ENCODE results near the gene PFKFB2.

The PFKFB2 gene

DNA sequence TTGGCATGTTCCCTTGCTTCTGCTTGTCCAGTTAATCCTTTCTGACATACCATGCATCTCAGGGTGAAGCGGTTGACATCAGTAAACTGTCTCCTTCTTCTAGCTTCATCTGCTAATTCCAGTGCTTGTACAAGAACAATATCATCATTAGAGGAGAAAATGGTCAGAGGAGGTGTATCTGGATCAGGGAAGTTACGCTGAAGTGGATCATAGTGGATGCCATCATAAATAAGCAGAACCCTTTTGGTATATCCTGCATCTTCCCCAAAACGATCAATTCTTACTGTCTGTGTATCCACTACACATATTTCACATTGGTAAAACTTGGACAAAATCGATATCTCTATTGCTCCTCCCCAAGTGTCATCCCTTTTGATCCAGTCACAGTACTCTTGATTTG is 4.0 kb upstream of the PFKFB2 start:
- Mint-ChIP-seq H3K4me3 (peak overlapping the region; percentile 96 to 100 (median 98)), H3K27ac (peak overlapping the region; percentile 90 to 99 (median 99)), H3K36me3 (ENCODE audit: low read depth) (peaks cover 31% of the 10 kb centered on the region), H3K27me3 (ENCODE audit: low read depth) (no peaks in the 10 kb centered on the region), H3K4me1 (peaks cover 54% of the 10 kb centered on the region), H3K9me3 (no peaks in the 10 kb centered on the region)
- TF ChIP-seq, protein P1, sequence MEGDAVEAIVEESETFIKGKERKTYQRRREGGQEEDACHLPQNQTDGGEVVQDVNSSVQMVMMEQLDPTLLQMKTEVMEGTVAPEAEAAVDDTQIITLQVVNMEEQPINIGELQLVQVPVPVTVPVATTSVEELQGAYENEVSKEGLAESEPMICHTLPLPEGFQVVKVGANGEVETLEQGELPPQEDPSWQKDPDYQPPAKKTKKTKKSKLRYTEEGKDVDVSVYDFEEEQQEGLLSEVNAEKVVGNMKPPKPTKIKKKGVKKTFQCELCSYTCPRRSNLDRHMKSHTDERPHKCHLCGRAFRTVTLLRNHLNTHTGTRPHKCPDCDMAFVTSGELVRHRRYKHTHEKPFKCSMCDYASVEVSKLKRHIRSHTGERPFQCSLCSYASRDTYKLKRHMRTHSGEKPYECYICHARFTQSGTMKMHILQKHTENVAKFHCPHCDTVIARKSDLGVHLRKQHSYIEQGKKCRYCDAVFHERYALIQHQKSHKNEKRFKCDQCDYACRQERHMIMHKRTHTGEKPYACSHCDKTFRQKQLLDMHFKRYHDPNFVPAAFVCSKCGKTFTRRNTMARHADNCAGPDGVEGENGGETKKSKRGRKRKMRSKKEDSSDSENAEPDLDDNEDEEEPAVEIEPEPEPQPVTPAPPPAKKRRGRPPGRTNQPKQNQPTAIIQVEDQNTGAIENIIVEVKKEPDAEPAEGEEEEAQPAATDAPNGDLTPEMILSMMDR (IDR thresholded peaks at IDR 0.05; ENCODE audit: unreplicated experiment in 3 of 3): no peak

DNA sequence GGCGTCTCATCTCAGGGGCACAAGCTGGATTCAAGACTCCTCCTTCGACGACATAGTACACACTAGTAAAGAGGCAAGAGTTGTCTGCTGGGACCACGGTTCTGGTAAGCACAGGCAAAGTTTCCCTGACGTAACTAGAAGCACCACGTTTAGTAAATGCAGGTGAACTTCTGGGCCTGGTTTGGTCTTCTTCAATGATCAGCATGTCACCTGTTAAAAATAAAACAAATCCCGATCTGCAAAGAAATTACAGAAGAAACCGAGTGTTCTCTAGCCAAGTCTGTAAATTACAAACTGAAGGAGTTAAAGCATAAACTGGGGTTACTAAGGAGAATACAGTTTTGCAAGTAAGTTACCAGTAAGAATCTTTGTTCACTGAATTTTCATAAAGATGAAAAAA is 3.6 kb upstream of the PFKFB2 start:
- peaks cover 55% of the 10 kb centered on the region for H3K4me1 Mint-ChIP-seq
- peak overlapping the region; percentile 90 to 99 (median 99) for H3K27ac Mint-ChIP-seq
- no peaks in the 10 kb centered on the region for H3K9me3 Mint-ChIP-seq
- peaks cover 29% of the 10 kb centered on the region for H3K36me3 Mint-ChIP-seq (ENCODE audit: low read depth)
- TF ChIP-seq, protein P1 (IDR thresholded peaks at IDR 0.05; ENCODE audit: unreplicated experiment in 3 of 3): no peak
- H3K27me3 Mint-ChIP-seq (ENCODE audit: low read depth): no peaks in the 10 kb centered on the region
- H3K4me3 Mint-ChIP-seq: peak overlapping the region; percentile 96 to 100 (median 98)

DNA sequence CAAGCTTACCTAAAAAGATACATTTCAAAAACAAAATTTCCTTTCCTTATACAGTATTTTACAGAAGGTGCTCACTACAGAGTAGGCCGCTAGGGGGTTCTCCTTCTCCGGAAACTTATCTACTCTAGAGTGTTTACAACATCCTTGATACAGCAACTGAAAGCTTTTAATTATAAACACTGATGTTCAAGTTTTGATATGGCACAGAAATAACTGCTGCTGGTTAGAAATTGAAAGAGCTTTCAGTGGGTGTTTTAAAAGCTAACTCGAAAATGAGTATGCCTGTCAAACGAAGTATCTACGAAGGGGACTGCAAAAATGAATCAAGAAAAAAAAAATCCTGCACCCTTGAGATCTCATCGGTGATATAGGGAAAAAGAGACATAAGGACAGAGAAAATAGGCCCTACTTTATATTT is 3.1 kb upstream of the PFKFB2 start:
- H3K9me3 Mint-ChIP-seq: no peaks in the 10 kb centered on the region
- peak overlapping the region; percentile 96 to 100 (median 98) for H3K4me3 Mint-ChIP-seq
- TF ChIP-seq, protein P1 (IDR thresholded peaks at IDR 0.05; ENCODE audit: unreplicated experiment in 3 of 3): peak; percentile 82 to 88 (median 85)
- H3K27me3 Mint-ChIP-seq (ENCODE audit: low read depth): no peaks in the 10 kb centered on the region
- peaks cover 26% of the 10 kb centered on the region for H3K36me3 Mint-ChIP-seq (ENCODE audit: low read depth)
- peaks cover 60% of the 10 kb centered on the region for H3K4me1 Mint-ChIP-seq
- H3K27ac Mint-ChIP-seq: peak overlapping the region; percentile 90 to 99 (median 99)

DNA sequence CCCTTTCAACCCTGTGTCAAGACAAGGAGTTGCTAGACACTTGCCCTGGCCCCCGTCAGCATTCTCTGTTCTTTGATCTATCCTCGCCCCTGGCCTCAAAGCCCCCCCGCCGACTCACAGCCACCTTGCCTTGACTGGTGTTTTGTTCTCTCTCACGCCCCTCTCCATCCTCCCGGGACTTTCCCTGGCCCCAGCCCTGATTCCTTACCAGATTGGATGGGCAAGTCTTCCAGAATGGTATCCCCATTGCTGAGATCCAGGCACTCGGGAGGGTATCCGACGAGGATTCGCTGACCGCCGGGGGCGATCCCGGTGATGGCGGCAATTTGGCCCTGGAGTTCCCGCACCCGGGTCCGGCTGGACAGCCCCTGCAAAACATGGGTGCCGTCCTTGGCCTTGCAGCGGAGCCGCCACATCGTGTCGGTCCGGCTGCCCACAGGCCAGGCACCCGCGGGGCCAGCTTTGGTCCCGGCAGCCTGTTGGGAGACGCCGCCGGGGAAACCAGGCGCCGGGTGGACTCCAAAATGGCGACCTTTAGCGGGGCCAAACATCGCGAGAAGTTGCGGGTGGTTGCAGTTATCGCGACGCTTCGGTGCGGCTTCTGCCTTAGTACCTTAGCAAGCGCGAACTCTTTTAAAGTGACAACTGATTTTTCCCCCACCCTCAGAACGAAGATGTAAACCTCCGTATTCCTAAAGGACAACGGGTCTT is 2.4 kb upstream of the PFKFB2 start:
- TF ChIP-seq, protein P1 (IDR thresholded peaks at IDR 0.05; ENCODE audit: unreplicated experiment in 3 of 3): no peak
- H3K9me3 Mint-ChIP-seq: no peaks in the 10 kb centered on the region
- peaks cover 22% of the 10 kb centered on the region for H3K36me3 Mint-ChIP-seq (ENCODE audit: low read depth)
- H3K4me1 Mint-ChIP-seq: peaks cover 59% of the 10 kb centered on the region
- peak overlapping the region; percentile 90 to 99 (median 99) for H3K27ac Mint-ChIP-seq
- peak overlapping the region; percentile 96 to 100 (median 98) for H3K4me3 Mint-ChIP-seq
- no peaks in the 10 kb centered on the region for H3K27me3 Mint-ChIP-seq (ENCODE audit: low read depth)

DNA sequence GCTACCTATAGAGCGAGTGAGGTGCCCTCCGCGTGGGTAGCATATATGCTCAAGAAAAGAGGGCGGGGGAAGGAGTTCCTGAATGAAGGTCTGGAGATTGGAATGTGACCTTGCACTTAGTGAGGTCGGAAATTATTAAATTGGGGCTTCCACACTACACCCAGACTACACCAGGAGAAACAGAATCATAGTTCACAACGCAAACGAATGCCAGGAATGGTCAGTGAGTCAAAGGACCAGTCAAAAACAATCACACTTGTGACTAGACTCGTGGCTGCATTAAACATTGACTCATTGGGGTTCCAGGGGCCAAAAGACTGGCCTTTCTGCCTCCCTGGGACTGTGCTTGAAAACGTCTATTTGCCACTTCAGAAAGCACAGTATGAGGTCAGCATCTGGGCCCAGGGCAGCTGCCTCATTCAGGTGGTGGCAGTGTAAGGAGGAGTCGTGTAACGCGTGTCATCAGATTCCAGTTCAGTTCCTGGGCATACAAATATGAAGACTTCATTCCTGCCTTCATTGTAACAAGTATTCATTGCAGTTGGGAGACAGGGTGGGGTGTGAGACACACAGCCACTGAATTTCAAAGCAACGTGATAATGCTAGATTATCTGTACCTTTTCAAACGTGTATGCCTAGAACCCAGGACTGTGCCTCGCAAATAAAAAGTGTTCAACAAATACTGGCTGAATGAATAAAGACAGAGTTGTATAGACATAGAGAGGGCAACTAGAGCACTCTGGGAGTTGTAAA is 1.7 kb upstream of the PFKFB2 start, which contains the start of gene YOD1:
Gene YOD1, minus strand, starts transcription at position 18 of the 753 bp plus-strand sequence. CDS start 178 bp downstream, outside the sequence.
- TF ChIP-seq, protein P1 (IDR thresholded peaks at IDR 0.05; ENCODE audit: unreplicated experiment in 3 of 3): no peak
- Mint-ChIP-seq H3K27me3 (ENCODE audit: low read depth) (no peaks in the 10 kb centered on the region), H3K4me1 (peaks cover 57% of the 10 kb centered on the region), H3K4me3 (peak within 1 kb of the TSS; percentile 96 to 100 (median 98)), H3K9me3 (no peaks in the 10 kb centered on the region), H3K36me3 (ENCODE audit: low read depth) (peaks cover 20% of the 10 kb centered on the region), H3K27ac (peak within 1 kb of the TSS; percentile 90 to 99 (median 99))

All from nephron (organoid).